ENCODE measurements around the gene MON2.

- TF ChIP-seq, protein P1, sequence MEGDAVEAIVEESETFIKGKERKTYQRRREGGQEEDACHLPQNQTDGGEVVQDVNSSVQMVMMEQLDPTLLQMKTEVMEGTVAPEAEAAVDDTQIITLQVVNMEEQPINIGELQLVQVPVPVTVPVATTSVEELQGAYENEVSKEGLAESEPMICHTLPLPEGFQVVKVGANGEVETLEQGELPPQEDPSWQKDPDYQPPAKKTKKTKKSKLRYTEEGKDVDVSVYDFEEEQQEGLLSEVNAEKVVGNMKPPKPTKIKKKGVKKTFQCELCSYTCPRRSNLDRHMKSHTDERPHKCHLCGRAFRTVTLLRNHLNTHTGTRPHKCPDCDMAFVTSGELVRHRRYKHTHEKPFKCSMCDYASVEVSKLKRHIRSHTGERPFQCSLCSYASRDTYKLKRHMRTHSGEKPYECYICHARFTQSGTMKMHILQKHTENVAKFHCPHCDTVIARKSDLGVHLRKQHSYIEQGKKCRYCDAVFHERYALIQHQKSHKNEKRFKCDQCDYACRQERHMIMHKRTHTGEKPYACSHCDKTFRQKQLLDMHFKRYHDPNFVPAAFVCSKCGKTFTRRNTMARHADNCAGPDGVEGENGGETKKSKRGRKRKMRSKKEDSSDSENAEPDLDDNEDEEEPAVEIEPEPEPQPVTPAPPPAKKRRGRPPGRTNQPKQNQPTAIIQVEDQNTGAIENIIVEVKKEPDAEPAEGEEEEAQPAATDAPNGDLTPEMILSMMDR (IDR thresholded peaks at IDR 0.05; ENCODE audit: borderline replicate concordance, extremely low read depth, low read length, poor library complexity, severe bottlenecking), result no peak
- TF ChIP-seq EZH2 (IDR thresholded peaks at IDR 0.05; ENCODE audit: borderline replicate concordance, low read depth, low read length, severe bottlenecking), result no peak
Observed at GRCh38 chr12:62532333-62532732, 65.7 kb downstream of the MON2 start.
